ENCODE measurements around the gene CRAMP1. TPM values are rescaled to one million over a fixed set of nuclear protein-coding genes. Genes with fewer than 3 reads are reported as not detected.

Gene CRAMP1
- total and polyA plus RNA-seq, 7 donors = 2.4 to 24.6 (median 6.4) TPM

GRCh38 chr16:1639282-1639681 is 27.1 kb downstream of the CRAMP1 start:
- H3K36me3 ChIP-seq = peaks cover 32 to 100% (median 57%) of the 10 kb centered on the region in 4 donors
- H3K9me3 ChIP-seq = no peaks in the 10 kb centered on the region
- no peaks in the 10 kb centered on the region for H3K27me3 ChIP-seq
- intact Hi-C loops (cut with DNase I) = no loop called here
- no peak overlapping the region for H3K27ac ChIP-seq
- TF ChIP-seq CTCF (IDR thresholded peaks at IDR 0.05) (no peak), POLR2A (IDR thresholded peaks at IDR 0.05) (no peak), POLR2AphosphoS5 (IDR thresholded peaks at IDR 0.05) (no peak), EP300 (IDR thresholded peaks at IDR 0.05) (no peak)
- DNase-seq = no peak
- H3K4me3 ChIP-seq = no peak overlapping the region
- no peaks in the 10 kb centered on the region for H3K4me1 ChIP-seq
- 83 to 92% methylated on average over 2 of the region's 2 CpGs for WGBS, 2 donors

GRCh38 chr16:1639860-1640259 is 27.7 kb downstream of the CRAMP1 start:
- Histone ChIP-seq H3K4me1 (no peaks in the 10 kb centered on the region), H3K27me3 (no peaks in the 10 kb centered on the region), H3K36me3 (peaks cover 32 to 100% (median 55%) of the 10 kb centered on the region in 4 donors), H3K4me3 (no peak overlapping the region), H3K27ac (no peak overlapping the region), H3K9me3 (no peaks in the 10 kb centered on the region)
- 93 to 95% methylated on average over 11 of the region's 11 CpGs for WGBS, 2 donors
- no peak for TF ChIP-seq EP300 (IDR thresholded peaks at IDR 0.05)
- intact Hi-C loops (cut with DNase I) = no loop called here
- no peak for DNase-seq

- Histone ChIP-seq H3K36me3 (peaks cover 32 to 100% (median 54%) of the 10 kb centered on the region in 4 donors), H3K4me3 (no peak overlapping the region), H3K27ac (no peak overlapping the region), H3K27me3 (no peaks in the 10 kb centered on the region), H3K4me1 (no peaks in the 10 kb centered on the region), H3K9me3 (no peaks in the 10 kb centered on the region)
- TF ChIP-seq POLR2A (IDR thresholded peaks at IDR 0.05) (no peak), EP300 (IDR thresholded peaks at IDR 0.05) (no peak), CTCF (IDR thresholded peaks at IDR 0.05) (no peak), POLR2AphosphoS5 (IDR thresholded peaks at IDR 0.05) (no peak)
- no peak for DNase-seq
- WGBS, 2 donors = 84 to 92% methylated on average over 20 of the region's 20 CpGs
- intact Hi-C loops (cut with DNase I) = no loop called here
Observed at GRCh38 chr16:1640261-1640941, 28.2 kb downstream of the CRAMP1 start.

GRCh38 chr16:1641261-1641660 is 29.1 kb downstream of the CRAMP1 start:
- Histone ChIP-seq H3K36me3 (peaks cover 32 to 100% (median 56%) of the 10 kb centered on the region in 4 donors), H3K4me3 (no peak overlapping the region), H3K4me1 (no peaks in the 10 kb centered on the region), H3K27me3 (no peaks in the 10 kb centered on the region), H3K9me3 (no peaks in the 10 kb centered on the region), H3K27ac (no peak overlapping the region)
- intact Hi-C loops (cut with DNase I) = no loop called here
- TF ChIP-seq EP300 (IDR thresholded peaks at IDR 0.05) (no peak), POLR2A (IDR thresholded peaks at IDR 0.05) (no peak), POLR2AphosphoS5 (IDR thresholded peaks at IDR 0.05) (no peak), CTCF (IDR thresholded peaks at IDR 0.05) (no peak)
- no peak for DNase-seq
- WGBS, 2 donors = 95 to 96% methylated on average over 12 of the region's 12 CpGs

GRCh38 chr16:1642148-1642547 is 30.0 kb downstream of the CRAMP1 start:
- no peak for DNase-seq
- no peak overlapping the region for H3K4me3 ChIP-seq
- no peak overlapping the region for H3K27ac ChIP-seq
- no peaks in the 10 kb centered on the region for H3K27me3 ChIP-seq
- intact Hi-C loops (cut with DNase I) = no loop called here
- no peaks in the 10 kb centered on the region for H3K4me1 ChIP-seq
- no peaks in the 10 kb centered on the region for H3K9me3 ChIP-seq
- TF ChIP-seq CTCF (IDR thresholded peaks at IDR 0.05) (no peak), POLR2A (IDR thresholded peaks at IDR 0.05) (no peak), POLR2AphosphoS5 (IDR thresholded peaks at IDR 0.05) (no peak), EP300 (IDR thresholded peaks at IDR 0.05) (no peak)
- WGBS, 2 donors = 91 to 93% methylated on average over 5 of the region's 5 CpGs
- peaks cover 32 to 98% (median 56%) of the 10 kb centered on the region in 4 donors for H3K36me3 ChIP-seq

Measured in sigmoid colon (tissue), 7 donors.